GM21723 (cell line): ENCODE results near the gene PTTG1IP.
"Not testable (repeated sequence)": the region's sequence is repeated elsewhere in the genome, so short reads cannot be mapped to it uniquely, and the experiment has no call there.

Experiments used
- ATAC-seq: cut with Tn5 transposase; IDR thresholded peaks from one replicate; pipeline ENCODE4 v1.9.1; 2021; ENCODE audit warnings: mild to moderate bottlenecking, moderate library complexity; ENCODE audit not compliant: unreplicated experiment

Gene PTTG1IP

GRCh38 chr21:44833663-44834062 is 39.8 kb downstream of the PTTG1IP start:
- no peak for ATAC-seq

- ATAC-seq, result not testable (repeated sequence)
Observed at GRCh38 chr21:44832516-44833255, 40.8 kb downstream of the PTTG1IP start.

GRCh38 chr21:44831227-44831860 is 42.1 kb downstream of the PTTG1IP start:
- no peak for ATAC-seq

- ATAC-seq, result no peak
Observed at GRCh38 chr21:44829507-44830092, 43.9 kb downstream of the PTTG1IP start.

- no peak for ATAC-seq
Observed at GRCh38 chr21:44828362-44829056, 45.0 kb downstream of the PTTG1IP start.

- ATAC-seq, result no peak
Observed at GRCh38 chr21:44823179-44823660, 50.3 kb downstream of the PTTG1IP start.

- ATAC-seq, result no peak
Observed at GRCh38 chr21:44822484-44823178, 50.9 kb downstream of the PTTG1IP start.

GRCh38 chr21:44820851-44821250 is 52.6 kb downstream of the PTTG1IP start:
- no peak for ATAC-seq

GRCh38 chr21:44819283-44820243 is 53.9 kb downstream of the PTTG1IP start:
- no peak for ATAC-seq

GRCh38 chr21:44818640-44819011 is 54.9 kb downstream of the PTTG1IP start:
- no peak for ATAC-seq

GRCh38 chr21:44817914-44818639 is 55.4 kb downstream of the PTTG1IP start, which contains the start of gene SUMO3:
Gene SUMO3 (minus strand): TSS chr21:44818062. CDS start chr21:44817968, 94 bp downstream.
- ATAC-seq, result peak; percentile 60

- ATAC-seq, result peak; percentile 65
Observed at GRCh38 chr21:44817506-44817880, 56.0 kb downstream of the PTTG1IP start.

- peak; percentile 23 for ATAC-seq
Observed at GRCh38 chr21:44816761-44817505, 56.6 kb downstream of the PTTG1IP start.

- no peak for ATAC-seq
Observed at GRCh38 chr21:44815852-44816628, 57.5 kb downstream of the PTTG1IP start.

GRCh38 chr21:44815225-44815624 is 58.3 kb downstream of the PTTG1IP start:
- ATAC-seq, result no peak

- ATAC-seq, result no peak
Observed at GRCh38 chr21:44814498-44815023, 58.9 kb downstream of the PTTG1IP start.

- ATAC-seq, result no peak
Observed at GRCh38 chr21:44813727-44814126, 59.8 kb downstream of the PTTG1IP start.
